ENCODE results near the gene ARCN1. TPM values are rescaled to one million over a fixed set of nuclear protein-coding genes. Genes with fewer than 3 reads are reported as not detected.
A peak's percentile ranks its signal among the peaks of the same experiment; 100 is the strongest.

Gene ARCN1
- total and polyA plus RNA-seq, 2 of the 4 experiments (the other 2 are of a cell fraction), result 148 to 212 TPM

GRCh38 chr11:118619444-118620197 is 47.4 kb downstream of the ARCN1 start (continued):
- TF ChIP-seq CTCF (conservative IDR thresholded peaks at IDR 0.05; ENCODE audit: low read depth, low read length) (no peak), CEBPB (IDR thresholded peaks at IDR 0.05; ENCODE audit: low read depth, low read length) (peak; percentile 93), MAZ (IDR thresholded peaks at IDR 0.05; ENCODE audit: borderline replicate concordance, low read depth, low read length) (no peak), POLR2A (IDR thresholded peaks at IDR 0.05; ENCODE audit: low read depth, low read length) (no peak; the same call in none of the 2 replicates)

Data from IMR-90 (cell line).